OCI-LY7 (cell line): Measurements from ENCODE around the gene CYP46A1. TPM values are rescaled to one million over a fixed set of nuclear protein-coding genes. Genes with fewer than 3 reads are reported as not detected.

Experiments used
- BruUV-seq: library from RNA; stranded (reverse); fragments of 400-500 nt; replicated peaks from 2 replicates; lab custom pipeline; 2021; lab: Mats Ljungman, UMichigan
- CTCF ChIA-PET: fragments of 300-600 bp; sonication (Branson Sonifier 250); formaldehyde crosslinking; loops from one replicate; lab custom pipeline; 2022; ENCODE audit warnings: antibody characterized with exemption; ENCODE audit not compliant: unreplicated experiment; lab: Charles Lee
- POLR2A ChIA-PET: fragments of 300-600 bp; sonication (Branson Sonifier 250); formaldehyde crosslinking; loops from one replicate; lab custom pipeline; 2022; ENCODE audit warnings: antibody characterized with exemption; lab: Charles Lee
- DNase-seq: peaks from one replicate; pipeline ENCODE4 v3.0.0-alpha.2; 2015; ENCODE audit warnings: low spot score
- H2AFZ ChIP-seq: fragments of 200-600 bp; sonication (generic), shearing (Covaris generic); 2 replicates; pipeline ENCODE4 v1.6.1; 2014; ENCODE audit warnings: mild to moderate bottlenecking, antibody characterized with exemption, low read length, moderate library complexity
- H3K27ac ChIP-seq: fragments of 200-600 bp; sonication (generic); 2 replicates; pipeline ENCODE4 v1.5.1; 2014; ENCODE audit warnings: mixed run types, low read depth, mild to moderate bottlenecking, moderate library complexity, low read length, inconsistent platforms; ENCODE audit not compliant: poor library complexity, severe bottlenecking
- H3K36me3 ChIP-seq: fragments of 200-600 bp; sonication (generic); 2 replicates; pipeline ENCODE4 v1.6.1; 2014; ENCODE audit warnings: mild to moderate bottlenecking, antibody characterized with exemption, low read length, moderate library complexity, mixed read lengths; ENCODE audit not compliant: insufficient read depth
- H3K4me1 ChIP-seq: fragments of 200-600 bp; sonication (generic); 2 replicates; pipeline ENCODE4 v1.5.1; 2014; ENCODE audit warnings: mild to moderate bottlenecking, low read length; ENCODE audit not compliant: insufficient read depth, poor library complexity, severe bottlenecking
- H3K4me2 ChIP-seq: fragments of 200-600 bp; sonication (generic); 2 replicates; pipeline ENCODE4 v1.6.1; 2014; ENCODE audit warnings: mild to moderate bottlenecking, low read length
- H3K4me3 ChIP-seq: fragments of 200-600 bp; sonication (generic); 2 replicates; pipeline ENCODE4 v1.5.1; 2014; ENCODE audit warnings: mild to moderate bottlenecking, low read depth, low read length; ENCODE audit not compliant: poor library complexity, severe bottlenecking
- H3K79me2 ChIP-seq: fragments of 200-600 bp; sonication (generic); 2 replicates; pipeline ENCODE4 v1.6.1; 2016; ENCODE audit warnings: low read depth, mild to moderate bottlenecking, low read length, moderate library complexity, mixed read lengths; ENCODE audit not compliant: insufficient read depth
- H3K9me2 ChIP-seq: fragments of 200-600 bp; sonication (generic); 2 replicates; pipeline ENCODE4 v1.6.1; 2016; ENCODE audit warnings: mild to moderate bottlenecking, low read length, mixed read lengths; ENCODE audit not compliant: insufficient read depth
- H3K9me3 ChIP-seq: fragments of 200-600 bp; sonication (generic); 2 replicates; pipeline ENCODE4 v1.6.1; 2014; ENCODE audit warnings: mild to moderate bottlenecking, mixed run types, low read length, mixed read lengths
- H4K20me1 ChIP-seq: fragments of 200-600 bp; sonication (generic); 2 replicates; pipeline ENCODE4 v1.6.1; 2014; ENCODE audit warnings: mild to moderate bottlenecking, antibody characterized with exemption, low read length, moderate library complexity, mixed read lengths; ENCODE audit not compliant: insufficient read depth
- CTCF ChIP-seq: fragments of 200-600 bp; sonication (generic); conservative IDR thresholded peaks from 2 replicates; pipeline ENCODE4 v1.5.1; 2014; ENCODE audit warnings: mild to moderate bottlenecking, antibody characterized with exemption, low read length, moderate library complexity, mixed read lengths
- EZH2phosphoT487 ChIP-seq: fragments of 200-600 bp; sonication (generic); IDR thresholded peaks from 2 replicates; pipeline ENCODE4 v1.6.1; 2018; ENCODE audit warnings: low read depth, borderline replicate concordance, mild to moderate bottlenecking, mixed run types, antibody characterized with exemption, low read length, moderate library complexity, mixed read lengths
- intact Hi-C: fragments of 100-400 bp; cut with micrococcal nuclease; formaldehyde crosslinking; loops from one replicate; pipeline ENCODE4 v1.10.0; 2022; ENCODE audit not compliant: unreplicated experiment
- total RNA-seq, 2 experiments: library from RNA; depleted of rRNA in 1 of 2; stranded (reverse); fragments of >200 nt in 1 of 2; shearing (Covaris generic) in 1 of 2; gene quantifications; 2 replicates each; pipeline ENCODE4 v1.2.3, GENCODE V29; 2014 to 2022

Gene CYP46A1
- total RNA-seq, 2 experiments from 2014 or later, result 4.1 to 10.8 TPM

- no peaks in the 10 kb centered on the region for H3K9me2 ChIP-seq
Measured at GRCh38 chr14:99734406-99735051, 50.4 kb downstream of the CYP46A1 start.

GRCh38 chr14:99735189-99736135 lies 51.4 kb downstream of the CYP46A1 start:
- no peak for DNase-seq
- no peak overlapping the region for H3K4me2 ChIP-seq
- no TSS peak for BruUV-seq
- no peak overlapping the region for H2AFZ ChIP-seq
- no peaks in the 10 kb centered on the region for H3K36me3 ChIP-seq
- POLR2A ChIA-PET, result no interaction called here
- H3K9me2 ChIP-seq, result no peaks in the 10 kb centered on the region
- intact Hi-C loops, result no loop called here
- H4K20me1 ChIP-seq, result no peaks in the 10 kb centered on the region
- no peaks in the 10 kb centered on the region for H3K4me1 ChIP-seq
- no peak overlapping the region for H3K27ac ChIP-seq
- CTCF ChIA-PET, result no interaction called here
- no peaks in the 10 kb centered on the region for H3K9me3 ChIP-seq
- TF ChIP-seq EZH2phosphoT487, result no peak
- no peak for TF ChIP-seq CTCF
- H3K79me2 ChIP-seq, result no peaks in the 10 kb centered on the region
- H3K4me3 ChIP-seq, result no peak overlapping the region

More at GRCh38 chr14:99734406-99735051, 50.4 kb downstream of the CYP46A1 start:
- ChIA-PET POLR2A (no interaction called here), CTCF (no interaction called here)
- no peaks in the 10 kb centered on the region for H3K36me3 ChIP-seq
- H4K20me1 ChIP-seq, result no peaks in the 10 kb centered on the region
- no peaks in the 10 kb centered on the region for H3K79me2 ChIP-seq
- no peak overlapping the region for H3K27ac ChIP-seq
- H2AFZ ChIP-seq, result no peak overlapping the region
- no peaks in the 10 kb centered on the region for H3K4me1 ChIP-seq
- H3K4me3 ChIP-seq, result no peak overlapping the region
- BruUV-seq, result no TSS peak
- TF ChIP-seq EZH2phosphoT487, result no peak
- no peak for TF ChIP-seq CTCF
- no peak for DNase-seq
- H3K4me2 ChIP-seq, result no peak overlapping the region
- intact Hi-C loops, result loop anchor here (5.0 kb wide), 1 partner anchor 217 kb away; no protein-coding TSS in a partner anchor
- no peaks in the 10 kb centered on the region for H3K9me3 ChIP-seq
